MCF 10A (cell line): ENCODE results near the gene EXOC1. TPM values are rescaled to one million over a fixed set of nuclear protein-coding genes. Genes with fewer than 3 reads are reported as not detected.

Experiments used
- BruUV-seq: library from RNA; stranded (reverse); fragments of 400-500 nt; replicated peaks from 2 replicates; lab custom pipeline; 2021; lab: Mats Ljungman, UMichigan
- CTCF ChIA-PET: fragments of 300-600 bp; sonication (Branson Sonifier 250); formaldehyde crosslinking; extraction: SDS; loops from one replicate; lab custom pipeline; 2021; ENCODE audit warnings: antibody characterized with exemption, inconsistent platforms; lab: Yijun Ruan, JAX
- POLR2A ChIA-PET: fragments of 300-600, 350-650 bp; sonication (Branson Sonifier 250); formaldehyde crosslinking; extraction: SDS; loops from one replicate; lab custom pipeline; 2020; ENCODE audit warnings: antibody characterized with exemption, inconsistent platforms; lab: Yijun Ruan, JAX
- DNase-seq: peaks from one replicate; pipeline ENCODE4 v3.0.0-alpha.2; 2018; ENCODE audit not compliant: unreplicated experiment
- H3K27ac Mint-ChIP-seq: one replicate; pipeline ENCODE4 v1.8.0; 2022; ENCODE audit warnings: mild to moderate bottlenecking, low read depth, mixed read lengths; ENCODE audit not compliant: unreplicated experiment
- H3K27me3 Mint-ChIP-seq: one replicate; pipeline ENCODE4 v1.8.0; 2022; ENCODE audit warnings: mixed read lengths; ENCODE audit not compliant: insufficient read depth, unreplicated experiment
- H3K36me3 Mint-ChIP-seq: one replicate; pipeline ENCODE4 v1.8.0; 2022; ENCODE audit warnings: mild to moderate bottlenecking, moderate library complexity, mixed read lengths; ENCODE audit not compliant: insufficient read depth, unreplicated experiment
- H3K4me1 Mint-ChIP-seq: one replicate; pipeline ENCODE4 v1.8.0; 2022; ENCODE audit warnings: mixed read lengths; ENCODE audit not compliant: insufficient read depth, unreplicated experiment
- H3K4me3 Mint-ChIP-seq: one replicate; pipeline ENCODE4 v1.8.0; 2022; ENCODE audit warnings: mild to moderate bottlenecking, moderate library complexity, mixed read lengths; ENCODE audit not compliant: unreplicated experiment
- H3K9me3 Mint-ChIP-seq: one replicate; pipeline ENCODE4 v1.8.0; 2022; ENCODE audit warnings: mixed read lengths; ENCODE audit not compliant: unreplicated experiment
- CTCF ChIP-seq: fragments of 200-600 bp; IDR thresholded peaks from one replicate; pipeline ENCODE4 v1.8.0; 2022; ENCODE audit warnings: antibody characterized with exemption, mild to moderate bottlenecking; ENCODE audit not compliant: unreplicated experiment
- intact Hi-C: fragments of 100-400 bp; cut with micrococcal nuclease; formaldehyde crosslinking; loops from 2 replicates; pipeline ENCODE4 v1.14.1; 2022
- total RNA-seq: library from RNA; stranded (reverse); gene quantifications from 2 replicates; pipeline ENCODE4 v1.2.3, GENCODE V29; 2022

Gene EXOC1
- total RNA-seq, 1 experiment from 2014 or later = 31.4 TPM

GRCh38 chr4:55824865-55825264, 28.6 kb upstream of the EXOC1 start:
- BruUV-seq = no TSS peak
- Mint-ChIP-seq H3K27me3 (no peaks in the 10 kb centered on the region), H3K9me3 (no peaks in the 10 kb centered on the region), H3K4me1 (no peaks in the 10 kb centered on the region), H3K36me3 (no peaks in the 10 kb centered on the region), H3K4me3 (no peak overlapping the region), H3K27ac (no peak overlapping the region)
- no peak for TF ChIP-seq CTCF
- CTCF ChIA-PET = interaction anchor here (0.5 to 0.6 kb wide), 2 partner anchors 14 to 1759 kb away, joined by 3 to 4 read pairs; no protein-coding TSS in a partner anchor
- DNase-seq = no peak
- POLR2A ChIA-PET = interaction anchor here (0.9 kb wide), 1 partner anchor 27 kb away, joined by 3 read pairs; no protein-coding TSS in a partner anchor
- intact Hi-C loops = no loop called here

- Mint-ChIP-seq H3K4me1 (no peaks in the 10 kb centered on the region), H3K9me3 (no peaks in the 10 kb centered on the region), H3K36me3 (no peaks in the 10 kb centered on the region), H3K4me3 (no peak overlapping the region), H3K27ac (no peak overlapping the region), H3K27me3 (no peaks in the 10 kb centered on the region)
- ChIA-PET POLR2A (interaction anchor here (0.6 to 1.0 kb wide), 3 partner anchors 9 to 70 kb away, joined by 3 read pairs; no protein-coding TSS in a partner anchor), CTCF (interaction anchor here (1.3 kb wide), 1 partner anchor 25 kb away, joined by 4 read pairs; no protein-coding TSS in a partner anchor)
- no peak for DNase-seq
- no TSS peak for BruUV-seq
- intact Hi-C loops = no loop called here
- no peak for TF ChIP-seq CTCF
These were observed 26.5 kb upstream of the EXOC1 start for GRCh38 chr4:55826986-55827385.

- CTCF ChIA-PET = interaction anchor here (1.3 kb wide), 1 partner anchor 24 kb away, joined by 4 read pairs; no protein-coding TSS in a partner anchor
- Mint-ChIP-seq H3K36me3 (no peaks in the 10 kb centered on the region), H3K27me3 (no peaks in the 10 kb centered on the region), H3K4me3 (no peak overlapping the region), H3K4me1 (no peaks in the 10 kb centered on the region), H3K9me3 (no peaks in the 10 kb centered on the region), H3K27ac (no peak overlapping the region)
- POLR2A ChIA-PET = interaction anchor here (0.7 kb wide), 1 partner anchor 9 kb away, joined by 3 read pairs; no protein-coding TSS in a partner anchor
- no peak for TF ChIP-seq CTCF
- no TSS peak for BruUV-seq
- intact Hi-C loops = no loop called here
- DNase-seq = no peak
These were observed 25.9 kb upstream of the EXOC1 start for GRCh38 chr4:55827582-55827981.

GRCh38 chr4:55830048-55830447, 23.4 kb upstream of the EXOC1 start:
- no peak overlapping the region for H3K4me3 Mint-ChIP-seq
- no peaks in the 10 kb centered on the region for H3K9me3 Mint-ChIP-seq
- no peaks in the 10 kb centered on the region for H3K4me1 Mint-ChIP-seq
- TF ChIP-seq CTCF = no peak
- no TSS peak for BruUV-seq
- CTCF ChIA-PET = no interaction called here
- intact Hi-C loops = no loop called here
- POLR2A ChIA-PET = no interaction called here
- no peak for DNase-seq
- H3K27ac Mint-ChIP-seq = no peak overlapping the region
- no peaks in the 10 kb centered on the region for H3K36me3 Mint-ChIP-seq
- no peaks in the 10 kb centered on the region for H3K27me3 Mint-ChIP-seq
